PC-9 (cell line): ENCODE results near the gene UBE4B. TPM values are rescaled to one million over a fixed set of nuclear protein-coding genes. Genes with fewer than 3 reads are reported as not detected.
"Not testable (repeated sequence)": the region's sequence is repeated elsewhere in the genome, so short reads cannot be mapped to it uniquely, and the experiment has no call there.

ENCODE experiments used
- BruUV-seq: library from RNA; stranded (reverse); fragments of 400-500 nt; replicated peaks from 2 replicates; lab custom pipeline; 2021; lab: Mats Ljungman, UMichigan
- CTCF ChIA-PET: fragments of 300-600 bp; sonication (Branson Sonifier 250); formaldehyde crosslinking; loops from one replicate; lab custom pipeline; 2022; ENCODE audit warnings: antibody characterized with exemption; lab: Charles Lee
- POLR2A ChIA-PET: fragments of 300-600 bp; sonication (Branson Sonifier 250); formaldehyde crosslinking; loops from one replicate; lab custom pipeline; 2022; ENCODE audit warnings: antibody characterized with exemption; ENCODE audit not compliant: unreplicated experiment; lab: Charles Lee
- DNase-seq, 2 experiments: peaks; one replicate each; pipeline versions ENCODE4 v3.0.0 to v3.0.0-alpha.2; 2015 to 2022; ENCODE audit warnings: mixed read lengths in 1 of 2
- H2AFZ ChIP-seq: fragments of 200-600 bp; sonication (generic); 2 replicates; pipeline ENCODE4 v1.8.1; 2017; ENCODE audit warnings: antibody characterized with exemption
- H3F3A ChIP-seq: fragments of 200-600 bp; sonication (generic); 2 replicates; pipeline ENCODE4 v1.8.1; 2017; ENCODE audit warnings: antibody characterized with exemption, mild to moderate bottlenecking, low read depth; ENCODE audit not compliant: insufficient read depth
- H3K27ac ChIP-seq: fragments of 200-600 bp; sonication (generic); 2 replicates; pipeline ENCODE4 v1.6.1; 2016; ENCODE audit warnings: mixed run types
- H3K27me3 ChIP-seq: fragments of 200-600 bp; sonication (generic); 2 replicates; pipeline ENCODE4 v1.6.1; 2016; ENCODE audit warnings: low read depth, mixed run types; ENCODE audit not compliant: insufficient read depth
- H3K36me3 ChIP-seq: fragments of 200-600 bp; sonication (generic); 2 replicates; pipeline ENCODE4 v1.6.1; 2016; ENCODE audit warnings: low read depth, mixed run types
- H3K4me1 ChIP-seq: fragments of 200-600 bp; sonication (generic); replicated peaks from 2 replicates; pipeline ENCODE4 v1.6.1; 2016; ENCODE audit warnings: mixed run types; ENCODE audit not compliant: insufficient read depth
- H3K4me2 ChIP-seq: fragments of 200-600 bp; sonication (generic); 2 replicates; pipeline ENCODE4 v1.6.1; 2017; ENCODE audit warnings: mixed run types
- H3K4me3 ChIP-seq: fragments of 200-600 bp; sonication (generic); 2 replicates; pipeline ENCODE4 v1.6.1; 2016; ENCODE audit warnings: mixed run types
- H3K79me2 ChIP-seq: fragments of 200-600 bp; sonication (generic); 2 replicates; pipeline ENCODE4 v1.6.1; 2017; ENCODE audit warnings: low read depth, mixed run types
- H3K9me2 ChIP-seq: fragments of 200-600 bp; sonication (generic); 2 replicates; pipeline ENCODE4 v1.8.1; 2017; ENCODE audit warnings: mild to moderate bottlenecking; ENCODE audit not compliant: insufficient read depth
- H3K9me3 ChIP-seq: fragments of 200-600 bp; sonication (generic); 2 replicates; pipeline ENCODE4 v1.8.1; 2016; ENCODE audit warnings: low read depth; ENCODE audit not compliant: insufficient read depth
- H4K20me1 ChIP-seq: fragments of 200-600 bp; sonication (generic); 2 replicates; pipeline ENCODE4 v1.8.1; 2017; ENCODE audit not compliant: insufficient read depth
- EZH2 ChIP-seq: fragments of 200-600 bp; sonication (generic); IDR thresholded peaks from 2 replicates; pipeline ENCODE4 v1.8.0; 2017; ENCODE audit warnings: antibody characterized with exemption, low read depth
- intact Hi-C: fragments of 100-400 bp; cut with micrococcal nuclease; formaldehyde crosslinking; loops from one replicate; pipeline ENCODE4 v1.10.0; 2022; ENCODE audit not compliant: unreplicated experiment
- total RNA-seq: library from RNA; stranded (reverse); gene quantifications from 2 replicates; pipeline ENCODE4 v1.2.3, GENCODE V29; 2021
- TF ChIP-seq, protein P1 (sequence below): fragments of 200-600 bp; sonication (generic); conservative IDR thresholded peaks from 2 replicates; pipeline ENCODE4 v1.6.1; 2017; ENCODE audit warnings: mixed run types, antibody characterized with exemption, mild to moderate bottlenecking, moderate library complexity

Gene UBE4B
- total RNA-seq, 1 experiment from 2014 or later = 59.1 TPM

DNA sequence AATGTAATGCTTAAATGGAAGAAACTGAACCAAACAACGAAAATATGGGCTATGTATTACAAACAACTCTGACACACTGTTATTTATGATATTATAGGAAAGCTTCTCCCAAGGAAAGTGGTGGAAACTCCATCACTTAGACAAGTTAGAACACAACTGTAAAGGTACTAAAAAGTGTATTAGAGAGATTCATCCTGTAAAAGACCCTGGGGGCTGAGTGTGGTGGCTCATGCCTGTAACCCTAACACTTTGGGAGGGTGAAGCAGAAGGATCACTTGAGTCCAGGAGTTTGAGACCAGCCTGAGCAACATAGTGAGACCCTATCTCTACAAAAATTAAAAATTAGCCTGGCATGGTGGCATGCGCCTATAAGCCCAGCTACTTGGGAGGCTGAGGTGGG, 7.4 kb upstream of the UBE4B start:
- no peak overlapping the region for H3K4me3 ChIP-seq
- no peak for DNase-seq
- no TSS peak for BruUV-seq
- no peaks in the 10 kb centered on the region for H3K9me3 ChIP-seq
- no peaks in the 10 kb centered on the region for H3K36me3 ChIP-seq
- no peak overlapping the region for H2AFZ ChIP-seq
- H3K27me3 ChIP-seq = no peaks in the 10 kb centered on the region
- ChIA-PET POLR2A (no interaction called here), CTCF (no interaction called here)
- no peaks in the 10 kb centered on the region for H3K4me1 ChIP-seq
- H3K9me2 ChIP-seq = no peaks in the 10 kb centered on the region
- no peaks in the 10 kb centered on the region for H4K20me1 ChIP-seq
- H3K4me2 ChIP-seq = no peak overlapping the region
- no peaks in the 10 kb centered on the region for H3K79me2 ChIP-seq
- TF ChIP-seq, protein P1, sequence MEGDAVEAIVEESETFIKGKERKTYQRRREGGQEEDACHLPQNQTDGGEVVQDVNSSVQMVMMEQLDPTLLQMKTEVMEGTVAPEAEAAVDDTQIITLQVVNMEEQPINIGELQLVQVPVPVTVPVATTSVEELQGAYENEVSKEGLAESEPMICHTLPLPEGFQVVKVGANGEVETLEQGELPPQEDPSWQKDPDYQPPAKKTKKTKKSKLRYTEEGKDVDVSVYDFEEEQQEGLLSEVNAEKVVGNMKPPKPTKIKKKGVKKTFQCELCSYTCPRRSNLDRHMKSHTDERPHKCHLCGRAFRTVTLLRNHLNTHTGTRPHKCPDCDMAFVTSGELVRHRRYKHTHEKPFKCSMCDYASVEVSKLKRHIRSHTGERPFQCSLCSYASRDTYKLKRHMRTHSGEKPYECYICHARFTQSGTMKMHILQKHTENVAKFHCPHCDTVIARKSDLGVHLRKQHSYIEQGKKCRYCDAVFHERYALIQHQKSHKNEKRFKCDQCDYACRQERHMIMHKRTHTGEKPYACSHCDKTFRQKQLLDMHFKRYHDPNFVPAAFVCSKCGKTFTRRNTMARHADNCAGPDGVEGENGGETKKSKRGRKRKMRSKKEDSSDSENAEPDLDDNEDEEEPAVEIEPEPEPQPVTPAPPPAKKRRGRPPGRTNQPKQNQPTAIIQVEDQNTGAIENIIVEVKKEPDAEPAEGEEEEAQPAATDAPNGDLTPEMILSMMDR = no peak
- no peak for TF ChIP-seq EZH2
- intact Hi-C loops = no loop called here
- no peak overlapping the region for H3K27ac ChIP-seq
- no peaks in the 10 kb centered on the region for H3F3A ChIP-seq

DNA sequence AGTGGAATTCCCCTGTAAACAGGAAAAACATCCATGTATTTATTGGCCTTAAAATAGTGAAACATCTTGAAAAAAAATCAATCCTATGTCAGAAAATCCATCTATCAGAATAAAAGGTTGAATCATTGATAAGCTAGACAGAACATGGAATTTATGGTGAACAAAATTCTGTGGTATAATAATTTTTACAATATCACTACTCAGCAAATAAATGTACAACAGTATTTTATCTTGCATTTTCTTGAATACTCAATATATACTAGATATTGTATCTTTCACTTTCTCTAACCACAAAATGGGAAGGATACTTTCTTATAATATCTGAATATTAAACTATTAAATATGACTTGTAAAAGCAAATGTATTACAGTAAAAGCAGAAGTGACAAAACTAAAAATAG, 5.7 kb upstream of the UBE4B start:
- Histone ChIP-seq H3K9me3 (no peaks in the 10 kb centered on the region), H3K27me3 (no peaks in the 10 kb centered on the region), H4K20me1 (no peaks in the 10 kb centered on the region), H3K4me3 (no peak overlapping the region), H3K4me1 (no peaks in the 10 kb centered on the region; the same call in 1 of the 2 replicates), H3F3A (no peaks in the 10 kb centered on the region), H3K4me2 (no peak overlapping the region), H3K36me3 (no peaks in the 10 kb centered on the region), H3K9me2 (no peaks in the 10 kb centered on the region), H3K27ac (no peak overlapping the region), H3K79me2 (no peaks in the 10 kb centered on the region), H2AFZ (no peak overlapping the region)
- POLR2A ChIA-PET = no interaction called here
- BruUV-seq = no TSS peak
- intact Hi-C loops = no loop called here
- no peak for TF ChIP-seq EZH2
- TF ChIP-seq, protein P1 = no peak
- no peak for DNase-seq
- CTCF ChIA-PET = no interaction called here

DNA sequence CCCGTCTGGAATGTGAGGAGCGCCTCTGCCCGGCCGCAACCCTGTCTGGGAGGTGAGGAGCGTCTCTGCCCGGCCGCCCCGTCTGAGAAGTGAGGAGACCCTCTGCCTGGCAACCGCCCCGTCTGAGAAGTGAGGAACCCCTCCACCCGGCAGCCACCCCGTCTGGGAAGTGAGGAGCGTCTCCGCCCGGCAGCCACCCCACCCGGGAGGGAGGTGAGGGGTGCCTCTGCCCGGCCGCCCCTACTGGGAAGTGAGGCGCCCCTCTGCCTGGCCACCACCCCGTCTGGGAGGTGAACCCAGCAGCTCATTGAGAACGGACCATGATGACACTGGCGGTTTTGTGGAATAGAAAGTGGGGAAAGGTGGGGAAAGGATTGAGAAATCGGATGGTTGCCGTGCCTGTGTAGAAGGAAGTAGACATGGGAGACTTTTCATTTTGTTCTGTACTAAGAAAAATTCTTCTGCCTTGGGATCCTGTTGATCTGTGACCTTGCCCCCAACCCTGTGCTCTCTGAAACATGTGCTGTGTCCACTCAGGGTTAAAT, 3.7 kb upstream of the UBE4B start:
- H3K4me3 ChIP-seq, H3K4me1 ChIP-seq, H4K20me1 ChIP-seq, H2AFZ ChIP-seq, H3K36me3 ChIP-seq, intact Hi-C loops, CTCF ChIA-PET, H3K27me3 ChIP-seq, DNase-seq, H3K9me3 ChIP-seq, H3K4me2 ChIP-seq, BruUV-seq, H3K79me2 ChIP-seq, H3K27ac ChIP-seq, H3F3A ChIP-seq, H3K9me2 ChIP-seq, POLR2A ChIA-PET: not testable (repeated sequence)

DNA sequence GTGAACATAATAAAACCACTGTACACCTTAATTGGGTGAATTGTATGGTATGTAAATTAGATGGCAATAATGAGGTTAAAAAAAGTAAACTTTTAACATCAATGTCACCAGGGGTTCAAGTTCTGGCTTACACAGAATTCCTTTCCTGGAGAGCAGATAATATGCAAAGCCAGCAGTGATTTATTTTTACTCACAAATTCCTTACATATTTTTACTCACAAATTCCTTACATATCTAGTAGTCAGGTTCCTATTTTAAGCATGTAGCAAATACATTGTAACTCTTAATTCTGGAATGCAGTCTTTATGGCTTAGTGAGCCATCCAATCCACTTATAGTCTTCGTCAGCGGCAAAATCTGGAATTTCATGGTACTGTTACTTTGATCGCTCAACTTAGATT, 1.3 kb upstream of the UBE4B start:
- no peaks in the 10 kb centered on the region for H3K9me3 ChIP-seq
- no peak overlapping the region for H3K4me2 ChIP-seq
- intact Hi-C loops = loop anchor here (5.0 kb wide), 2 partner anchors 139 to 204 kb away; no protein-coding TSS in a partner anchor
- H3K9me2 ChIP-seq = no peaks in the 10 kb centered on the region
- peaks cover 7% of the 10 kb centered on the region; the same call in 1 of the 2 replicates for H3F3A ChIP-seq
- ChIA-PET POLR2A (no interaction called here), CTCF (no interaction called here)
- H3K4me3 ChIP-seq = no peak overlapping the region
- H2AFZ ChIP-seq = no peak overlapping the region
- no peaks in the 10 kb centered on the region for H3K36me3 ChIP-seq
- H3K27me3 ChIP-seq = no peaks in the 10 kb centered on the region
- BruUV-seq = no TSS peak
- H3K27ac ChIP-seq = no peak overlapping the region
- H3K4me1 ChIP-seq = no peaks in the 10 kb centered on the region; the same call in 1 of the 2 replicates
- peaks cover 29% of the 10 kb centered on the region for H3K79me2 ChIP-seq
- TF ChIP-seq, protein P1 = no peak
- TF ChIP-seq EZH2 = no peak
- H4K20me1 ChIP-seq = no peaks in the 10 kb centered on the region
- DNase-seq = peak in 1 of 2 experiments; percentile 63
